SIG-M5 treated with dmso at 0.1 percent for 504 hours (cell line): ENCODE measurements around the gene CUL4A.

Source experiments
- DNase-seq: peaks from one replicate; lab custom pipeline; 2025; ENCODE audit not compliant: unreplicated experiment; lab: John Stamatoyannopoulos, UW

CUL4A gene

DNA sequence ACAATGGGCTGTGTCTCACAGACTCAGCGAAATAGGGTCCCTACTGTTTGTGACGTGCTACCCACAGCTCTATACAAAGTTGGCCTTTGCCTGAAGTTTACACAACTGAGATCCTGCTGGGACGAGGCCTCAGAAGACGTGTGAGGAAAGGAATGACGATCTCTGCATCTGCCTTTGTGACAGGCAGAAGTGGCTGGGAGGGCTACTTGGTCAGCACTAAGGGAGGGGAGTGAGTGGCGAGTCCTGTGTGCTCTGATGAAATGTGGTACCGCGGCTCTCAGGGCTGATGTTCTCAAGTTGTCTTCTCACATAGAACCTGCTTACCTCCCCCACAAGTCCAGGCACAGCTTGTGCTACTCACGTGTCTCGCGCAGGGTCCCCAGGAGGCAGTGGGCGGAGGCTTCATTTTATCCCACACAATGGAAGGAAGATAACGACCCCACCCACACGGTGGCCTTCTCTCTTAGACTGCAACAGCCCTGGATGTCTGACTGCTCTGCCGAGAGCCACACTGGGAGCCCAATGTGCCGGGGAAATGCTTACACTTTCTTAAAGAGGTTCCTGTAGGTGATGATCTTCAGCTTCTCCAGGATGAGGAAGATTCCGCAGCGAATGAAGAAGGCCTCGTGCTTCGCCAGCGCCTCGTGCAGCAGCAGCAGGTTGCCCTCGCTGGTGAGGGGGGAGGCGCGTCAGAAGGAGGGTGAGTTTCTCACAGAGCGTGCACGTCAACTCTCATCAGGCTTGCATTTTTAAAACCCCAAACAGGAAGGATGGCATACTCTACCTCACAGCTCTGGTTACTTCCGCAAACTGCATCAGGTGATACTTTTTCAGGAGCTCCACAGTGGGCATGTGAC is 29.8 kb upstream of the CUL4A start:
- DNase-seq: no peak

GRCh38 chr13:113182046-113182445 is 27.4 kb upstream of the CUL4A start:
- DNase-seq: no peak

DNA sequence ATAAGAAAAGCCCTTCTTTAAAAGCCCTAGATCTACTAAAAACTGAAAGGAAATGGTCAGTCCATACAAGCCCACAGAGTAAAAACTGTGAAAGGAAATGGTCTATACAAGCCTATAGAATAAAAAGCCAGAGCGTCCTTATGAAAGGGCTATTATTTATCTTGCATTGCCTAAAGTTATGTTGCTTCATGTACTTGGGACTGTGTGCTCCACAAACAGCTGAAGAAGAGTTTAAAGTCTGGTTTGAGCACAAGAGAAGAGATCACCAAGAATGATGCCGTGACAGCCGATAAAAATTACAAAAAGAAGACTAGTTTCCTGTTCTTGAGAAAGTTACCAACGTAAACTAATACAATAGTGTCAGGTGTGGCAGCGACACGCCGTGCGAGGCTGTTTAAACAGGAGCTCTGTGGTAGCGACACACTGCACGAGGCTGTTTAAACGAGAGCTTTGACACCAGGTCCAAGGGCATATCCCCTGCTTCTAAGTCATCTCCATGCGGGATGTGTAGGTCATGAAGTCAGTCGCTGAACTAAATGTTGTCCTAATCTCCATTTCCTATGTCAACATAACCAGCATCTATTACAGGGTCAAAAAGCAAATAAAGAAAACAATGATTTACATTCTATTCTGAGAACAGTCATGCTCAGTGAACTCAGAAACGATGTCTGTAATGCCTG is 25.8 kb upstream of the CUL4A start:
- no peak for DNase-seq

- DNase-seq: no peak
Measured at GRCh38 chr13:113184568-113185440, 24.6 kb upstream of the CUL4A start.

GRCh38 chr13:113186061-113186900 is 23.1 kb upstream of the CUL4A start:
- DNase-seq: no peak

DNA sequence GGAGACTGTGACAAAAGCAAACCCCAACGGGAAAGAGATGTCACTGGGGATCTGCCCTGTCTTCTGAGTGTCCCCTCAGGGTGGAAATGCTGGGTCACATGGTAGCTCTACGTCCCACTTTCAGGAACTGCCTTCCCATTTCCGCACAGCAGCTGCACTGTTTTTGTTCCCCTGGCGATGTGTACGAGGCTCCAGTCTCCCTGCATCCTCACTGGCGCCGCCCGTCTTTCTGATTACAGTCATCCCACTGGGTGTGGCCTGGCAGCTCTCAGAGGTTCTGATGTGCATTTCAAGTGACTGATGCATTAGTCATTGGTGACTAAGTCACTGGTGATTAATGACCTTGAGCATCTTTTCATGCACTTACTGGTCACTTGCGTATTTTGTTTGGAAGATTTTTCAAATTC is 22.1 kb upstream of the CUL4A start:
- DNase-seq: peak; percentile 55

- no peak for DNase-seq
Measured at GRCh38 chr13:113187883-113188665, 21.3 kb upstream of the CUL4A start.

GRCh38 chr13:113190181-113190580 is 19.2 kb upstream of the CUL4A start:
- DNase-seq: no peak

- no peak for DNase-seq
Measured at GRCh38 chr13:113192279-113192678, 17.1 kb upstream of the CUL4A start.

DNA sequence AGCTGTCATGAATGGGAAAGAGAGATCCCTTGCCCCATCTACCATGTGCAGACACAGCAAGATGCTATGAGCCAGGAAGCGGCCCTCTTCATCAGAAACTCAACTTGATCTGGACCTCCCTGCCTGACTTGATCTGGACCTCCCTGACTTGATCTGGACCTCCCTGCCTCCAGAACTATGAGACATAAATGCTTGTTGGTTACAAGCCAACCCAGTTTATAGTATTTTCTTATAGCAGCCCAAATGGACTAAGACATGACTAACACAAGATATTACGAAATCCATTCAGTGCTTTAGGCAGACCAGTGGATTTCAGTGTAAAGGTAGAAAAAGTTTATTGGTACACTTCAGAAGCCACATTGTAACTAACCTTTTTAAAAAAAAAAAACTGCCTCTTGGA is 16.5 kb upstream of the CUL4A start:
- DNase-seq: peak; percentile 45

DNA sequence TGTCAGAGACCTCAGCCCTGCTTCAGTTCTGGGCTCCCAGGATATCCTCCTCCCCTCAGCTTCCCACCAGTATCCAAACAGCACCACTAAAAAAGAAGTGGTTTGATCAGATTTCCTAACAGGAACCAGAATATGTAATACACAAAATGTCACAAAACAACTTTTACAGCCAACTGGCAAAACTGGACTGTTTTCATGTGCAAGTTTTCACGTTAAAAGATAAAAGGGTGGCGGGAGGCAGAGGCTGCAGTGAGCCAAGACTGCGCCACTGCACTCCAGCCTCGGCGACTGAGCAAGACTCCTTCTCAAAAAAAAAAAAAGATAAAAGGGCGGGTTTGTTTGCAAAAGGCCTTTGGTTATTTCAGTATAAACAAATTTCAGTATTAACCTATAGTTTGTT is 14.1 kb upstream of the CUL4A start:
- DNase-seq: no peak

GRCh38 chr13:113196970-113197737 is 12.3 kb upstream of the CUL4A start:
- DNase-seq: no peak

DNA sequence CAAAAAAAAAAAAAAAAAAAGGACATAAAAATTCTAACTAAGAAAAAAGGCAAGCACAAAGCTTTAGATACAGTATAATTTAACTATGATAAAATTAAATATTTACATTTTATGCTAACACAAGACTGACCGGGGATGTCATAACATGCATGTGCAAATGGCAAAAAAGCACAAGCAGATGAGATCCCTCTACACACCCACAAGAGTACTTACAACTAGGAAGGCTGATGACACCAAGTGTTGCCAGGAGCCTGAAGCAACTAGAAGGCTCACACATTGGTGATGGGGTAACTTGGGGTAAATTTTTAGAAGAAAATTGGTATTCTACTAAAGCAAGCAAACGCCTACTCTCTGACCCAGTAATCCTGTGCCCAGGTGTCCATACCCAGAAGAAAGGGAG is 7.6 kb upstream of the CUL4A start:
- no peak for DNase-seq

DNA sequence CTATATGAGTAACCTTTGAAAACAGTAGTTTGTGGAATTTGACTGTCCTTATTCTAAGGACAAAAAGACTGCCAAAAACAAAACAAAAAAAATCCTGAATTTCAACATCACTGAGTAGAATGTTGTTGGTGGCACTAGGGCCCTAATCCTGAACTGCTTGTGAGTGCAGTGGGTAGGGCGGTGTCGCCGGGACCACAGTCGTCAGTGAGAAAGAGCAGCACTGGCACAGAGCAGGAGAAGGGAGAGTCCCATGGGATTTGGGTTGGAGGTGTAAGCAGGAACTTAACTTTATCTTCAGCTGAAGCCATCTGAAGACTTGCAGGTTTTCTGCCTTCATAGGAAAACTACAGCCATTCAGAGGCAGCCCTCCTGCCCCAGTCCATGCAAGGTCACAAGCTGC is 6.5 kb upstream of the CUL4A start:
- no peak for DNase-seq

- DNase-seq: no peak
Measured at GRCh38 chr13:113203507-113204377, 5.7 kb upstream of the CUL4A start.

DNA sequence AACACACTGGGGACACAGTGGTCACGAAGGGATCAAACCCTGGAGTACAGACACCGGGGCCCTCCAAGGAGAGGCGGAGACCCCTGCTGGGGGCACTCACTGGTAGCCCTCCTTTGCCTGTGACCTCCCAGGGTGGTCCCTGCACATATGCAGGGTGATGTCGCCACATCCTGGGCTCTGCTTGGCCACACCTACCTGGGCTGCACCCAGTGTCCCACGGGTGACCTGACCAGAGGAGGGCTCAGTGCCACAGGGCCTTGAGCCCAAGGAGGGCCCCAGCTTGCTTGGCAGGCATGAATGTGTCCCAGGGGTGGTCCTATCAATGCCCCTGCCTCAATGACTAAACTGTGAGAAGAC is 5.1 kb upstream of the CUL4A start:
- no peak for DNase-seq

GRCh38 chr13:113205428-113205931 is 3.9 kb upstream of the CUL4A start:
- DNase-seq: peak; percentile 34

GRCh38 chr13:113207460-113207859 is 2.0 kb upstream of the CUL4A start:
- DNase-seq: no peak
